ENCODE measurements around the gene MON2.

Gene MON2

GRCh38 chr12:62618319-62618718 lies 151.7 kb downstream of the MON2 start:
- DNase-seq, result no peak

GRCh38 chr12:62618930-62619329 lies 152.3 kb downstream of the MON2 start:
- no peak for DNase-seq

- DNase-seq, result no peak
Measured at GRCh38 chr12:62621101-62621638, 154.5 kb downstream of the MON2 start.

GRCh38 chr12:62622177-62622576 lies 155.6 kb downstream of the MON2 start:
- DNase-seq, result no peak

- DNase-seq, result no peak
Measured at GRCh38 chr12:62625228-62625627, 158.6 kb downstream of the MON2 start.

- no peak for DNase-seq
Measured at GRCh38 chr12:62627181-62627580, 160.6 kb downstream of the MON2 start.

GRCh38 chr12:62629413-62629812 lies 162.8 kb downstream of the MON2 start:
- DNase-seq, result no peak

GRCh38 chr12:62629971-62630739 lies 163.5 kb downstream of the MON2 start:
- DNase-seq, result no peak

GRCh38 chr12:62631471-62632410 lies 165.1 kb downstream of the MON2 start:
- DNase-seq, result peak; percentile 7

- peak; percentile 16 for DNase-seq
Measured at GRCh38 chr12:62632411-62632918, 165.8 kb downstream of the MON2 start.

GRCh38 chr12:62635649-62636048 lies 169.0 kb downstream of the MON2 start:
- DNase-seq, result no peak

- DNase-seq, result no peak
Measured at GRCh38 chr12:62637679-62638078, 171.1 kb downstream of the MON2 start.

- no peak for DNase-seq
Measured at GRCh38 chr12:62640910-62641448, 174.4 kb downstream of the MON2 start.

GRCh38 chr12:62642486-62642885 lies 175.9 kb downstream of the MON2 start:
- DNase-seq, result no peak

GRCh38 chr12:62643486-62643885 lies 176.9 kb downstream of the MON2 start:
- DNase-seq, result no peak

GRCh38 chr12:62646566-62646965 lies 179.9 kb downstream of the MON2 start:
- no peak for DNase-seq

GRCh38 chr12:62647586-62647985 lies 181.0 kb downstream of the MON2 start:
- no peak for DNase-seq

GRCh38 chr12:62649412-62650138 lies 182.9 kb downstream of the MON2 start:
- DNase-seq, result no peak

Measured in hematopoietic multipotent progenitor cell treated with erythropoietin and hydrocortisone succinate and interleukin-3 and kit ligand, for 8 days (in vitro differentiated cells).